NAMALWA (cell line): Measurements from ENCODE around the gene FAT1.

Experiments used
- DNase-seq: peaks from one replicate; pipeline ENCODE4 v3.0.0-alpha.2; 2015; ENCODE audit warnings: low spot score

FAT1 gene

GRCh38 chr4:186651624-186652023 is 72.0 kb downstream of the FAT1 start:
- no peak for DNase-seq

- no peak for DNase-seq
These were observed 72.5 kb downstream of the FAT1 start for GRCh38 chr4:186651181-186651603.

- no peak for DNase-seq
These were observed 73.1 kb downstream of the FAT1 start for GRCh38 chr4:186650401-186651180.

GRCh38 chr4:186647821-186648220 is 75.8 kb downstream of the FAT1 start:
- DNase-seq, result no peak

GRCh38 chr4:186644737-186645261 is 78.9 kb downstream of the FAT1 start:
- DNase-seq, result no peak

GRCh38 chr4:186644311-186644638 is 79.4 kb downstream of the FAT1 start:
- DNase-seq, result no peak

GRCh38 chr4:186643501-186644310 is 80.0 kb downstream of the FAT1 start:
- DNase-seq, result no peak

- DNase-seq, result no peak
These were observed 80.7 kb downstream of the FAT1 start for GRCh38 chr4:186642998-186643397.

- DNase-seq, result no peak
These were observed 81.1 kb downstream of the FAT1 start for GRCh38 chr4:186642530-186642929.

- DNase-seq, result no peak
These were observed 89.0 kb downstream of the FAT1 start for GRCh38 chr4:186634591-186635128.

GRCh38 chr4:186633844-186634243 is 89.8 kb downstream of the FAT1 start:
- no peak for DNase-seq

GRCh38 chr4:186630128-186630527 is 93.5 kb downstream of the FAT1 start:
- DNase-seq, result no peak

- DNase-seq, result no peak
These were observed 95.5 kb downstream of the FAT1 start for GRCh38 chr4:186628058-186628711.

- peak; percentile 8 for DNase-seq
These were observed 96.3 kb downstream of the FAT1 start for GRCh38 chr4:186627226-186627865.

GRCh38 chr4:186624951-186625350 is 98.7 kb downstream of the FAT1 start:
- no peak for DNase-seq

- DNase-seq, result no peak
These were observed 100.1 kb downstream of the FAT1 start for GRCh38 chr4:186623546-186623945.

GRCh38 chr4:186622788-186623464 is 100.7 kb downstream of the FAT1 start:
- no peak for DNase-seq

GRCh38 chr4:186621959-186622553 is 101.6 kb downstream of the FAT1 start:
- no peak for DNase-seq

- DNase-seq, result no peak
These were observed 104.6 kb downstream of the FAT1 start for GRCh38 chr4:186619088-186619487.

GRCh38 chr4:186617921-186618320 is 105.7 kb downstream of the FAT1 start:
- DNase-seq, result no peak

- no peak for DNase-seq
These were observed 116.2 kb downstream of the FAT1 start for GRCh38 chr4:186607490-186607889.
